HCT116 (cell line): ENCODE data around the gene TASP1. TPM values are rescaled to one million over a fixed set of nuclear protein-coding genes. Genes with fewer than 3 reads are reported as not detected.

ENCODE experiments used
- ATAC-seq: fragments of 200-7000 bp; cut with Tn5 transposase; 2 replicates; pipeline ENCODE4 v1.9.1; 2020; ENCODE audit warnings: mild to moderate bottlenecking, moderate library complexity
- BruUV-seq: library from RNA; stranded (reverse); fragments of 400-500 nt; replicated peaks from 2 replicates; lab custom pipeline; 2021; lab: Mats Ljungman, UMichigan
- CTCF ChIA-PET: fragments of 300-600 bp; sonication (Branson Sonifier 250); formaldehyde crosslinking; loops from one replicate; lab custom pipeline; 2021; ENCODE audit warnings: antibody characterized with exemption; lab: Charles Lee
- POLR2A ChIA-PET: fragments of 300-600, 350-600 bp; sonication (Branson Sonifier 250); formaldehyde crosslinking; loops from one replicate; lab custom pipeline; 2021; ENCODE audit warnings: antibody characterized with exemption; lab: Charles Lee
- RAD21 ChIA-PET, 2 experiments: fragments of 300-600 bp; sonication (Branson Sonifier 250); formaldehyde crosslinking; loops; one replicate each; lab custom pipeline; 2023; ENCODE audit warnings: low total read pairs in 2 of 2; ENCODE audit not compliant: uncharacterized antibody in 2 of 2, unreplicated experiment in 2 of 2, low non-redundant PET in 1 of 2; lab: Charles Lee
- DNase-seq: peaks from one replicate; pipeline ENCODE4 v3.0.0-alpha.2; 2010; ENCODE audit warnings: low read depth, low spot score
- H2AFZ ChIP-seq: fragments of 200-600 bp; shearing (Covaris generic), sonication (generic); 2 replicates; pipeline ENCODE4 v1.6.1; 2017; ENCODE audit warnings: low read depth, mixed run types, mixed read lengths, antibody characterized with exemption, low read length; ENCODE audit not compliant: poor library complexity, severe bottlenecking
- H3K27ac ChIP-seq: 2 replicates; pipeline ENCODE4 v1.5.1; 2012; ENCODE audit warnings: low read depth, low read length
- H3K27me3 ChIP-seq: fragments of 200-600 bp; sonication (generic); 2 replicates; pipeline ENCODE4 v1.6.1; 2016; ENCODE audit warnings: mixed run types, low read length, mixed read lengths; ENCODE audit not compliant: insufficient read depth
- H3K36me3 ChIP-seq, 2 experiments: fragments of 200-500 bp in 1 of 2; fragments of 200-600 bp in 1 of 2; sonication (Bioruptor generic) in 1 of 2; sonication (generic) in 1 of 2; 2 replicates each; pipeline versions ENCODE4 v1.5.1 to v1.6.1; 2014 to 2016; ENCODE audit warnings: low read length in 2 of 2, inconsistent platforms in 1 of 2, mixed read lengths in 1 of 2, mixed run types in 1 of 2; ENCODE audit not compliant: insufficient read depth in 2 of 2, control insufficient read depth in 1 of 2
- H3K4me1 ChIP-seq, 2 experiments: fragments of 200-600 bp in 1 of 2; sonication (generic) in 1 of 2; 2 replicates each; pipeline versions ENCODE4 v1.5.1 to v1.6.1; 2012 to 2017; ENCODE audit warnings: low read length in 2 of 2, inconsistent platforms in 1 of 2, mild to moderate bottlenecking in 1 of 2, mixed read lengths in 1 of 2, mixed run types in 1 of 2, moderate library complexity in 1 of 2; ENCODE audit not compliant: insufficient read depth in 2 of 2, control insufficient read depth in 1 of 2
- H3K4me2 ChIP-seq: fragments of 200-600 bp; sonication (generic); 2 replicates; pipeline ENCODE4 v1.6.1; 2017; ENCODE audit warnings: mixed run types, low read length, mixed read lengths
- H3K4me3 ChIP-seq, 2 experiments: fragments of 200-600 bp in 1 of 2; sonication (generic) in 1 of 2; replicated peaks in 1 of 2; 2 replicates each; pipeline ENCODE4 v1.5.1; 2011 to 2016; ENCODE audit warnings: low read length in 2 of 2, control low read depth in 1 of 2, low read depth in 1 of 2, mild to moderate bottlenecking in 1 of 2, mixed read lengths in 1 of 2, mixed run types in 1 of 2
- H3K79me2 ChIP-seq: fragments of 200-600 bp; sonication (generic); 2 replicates; pipeline ENCODE4 v1.6.1; 2017; ENCODE audit warnings: mild to moderate bottlenecking, mixed run types, low read length, moderate library complexity, mixed read lengths; ENCODE audit not compliant: insufficient read depth
- H3K9ac ChIP-seq: fragments of 200-600 bp; sonication (generic); 2 replicates; pipeline ENCODE4 v1.6.1; 2016; ENCODE audit warnings: low read length, mixed read lengths
- H3K9me2 ChIP-seq: fragments of 200-600 bp; sonication (generic), shearing (Covaris generic); 2 replicates; pipeline ENCODE4 v1.6.1; 2017; ENCODE audit warnings: mixed run types, mild to moderate bottlenecking, moderate library complexity; ENCODE audit not compliant: insufficient read depth
- H3K9me3 ChIP-seq, 2 experiments: fragments of 200-500 bp in 1 of 2; fragments of 200-600 bp in 1 of 2; sonication (Bioruptor generic) in 1 of 2; sonication (generic) in 1 of 2; 2 replicates each; pipeline ENCODE4 v1.6.1; 2014 to 2017; ENCODE audit warnings: low read length in 2 of 2, mixed read lengths in 2 of 2, inconsistent platforms in 1 of 2, low read depth in 1 of 2, mild to moderate bottlenecking in 1 of 2, mixed run types in 1 of 2, moderate library complexity in 1 of 2; ENCODE audit not compliant: control insufficient read depth in 1 of 2, insufficient read depth in 1 of 2
- H4K20me1 ChIP-seq: fragments of 200-600 bp; sonication (generic), shearing (Covaris generic); 2 replicates; pipeline ENCODE4 v1.6.1; 2017; ENCODE audit warnings: mixed run types, mild to moderate bottlenecking, moderate library complexity; ENCODE audit not compliant: insufficient read depth
- CBX3 ChIP-seq: IDR thresholded peaks from 2 replicates; pipeline ENCODE4 v1.6.1; 2012; ENCODE audit warnings: low read depth
- EGR1 ChIP-seq: IDR thresholded peaks from 2 replicates; pipeline ENCODE4 v1.6.1; 2012; ENCODE audit warnings: low read depth
- EZH2 ChIP-seq: fragments of 200-600 bp; sonication (generic); IDR thresholded peaks from 2 replicates; pipeline ENCODE4 v1.6.1; 2017; ENCODE audit warnings: antibody characterized with exemption, mixed run types
- FOSL1 ChIP-seq: IDR thresholded peaks from 2 replicates; pipeline ENCODE4 v1.6.1; 2012; ENCODE audit warnings: low read depth
- POLR2A ChIP-seq: IDR thresholded peaks from 2 replicates; pipeline ENCODE4 v1.7.0; 2011; ENCODE audit warnings: borderline replicate concordance; ENCODE audit not compliant: insufficient read depth, insufficient read length; ENCODE audit errors: extremely low read depth
- POLR2AphosphoS5 ChIP-seq: IDR thresholded peaks from 2 replicates; pipeline ENCODE4 v1.6.1; 2011; ENCODE audit warnings: mild to moderate bottlenecking, low read depth, low read length, moderate library complexity
- RAD21 ChIP-seq: IDR thresholded peaks from 2 replicates; pipeline ENCODE4 v1.6.1; 2012; ENCODE audit warnings: low read depth, mild to moderate bottlenecking
- SIN3A ChIP-seq: IDR thresholded peaks from 2 replicates; pipeline ENCODE4 v1.6.1; 2012; ENCODE audit warnings: low read depth
- SP1 ChIP-seq: IDR thresholded peaks from 2 replicates; pipeline ENCODE4 v1.6.1; 2012; ENCODE audit warnings: low read depth
- SRF ChIP-seq: IDR thresholded peaks from 2 replicates; pipeline ENCODE4 v1.6.1; 2012; ENCODE audit warnings: low read depth
- TCF7L2 ChIP-seq: IDR thresholded peaks from 2 replicates; pipeline ENCODE4 v1.7.0; 2011; ENCODE audit warnings: borderline replicate concordance, inconsistent platforms; ENCODE audit not compliant: insufficient read depth, insufficient read length; ENCODE audit errors: extremely low read depth
- YY1 ChIP-seq: IDR thresholded peaks from 2 replicates; pipeline ENCODE4 v1.6.1; 2011; ENCODE audit warnings: low read length, low read depth, moderate library complexity, mild to moderate bottlenecking; ENCODE audit not compliant: insufficient replicate concordance; ENCODE audit errors: extremely low read depth
- ZFX ChIP-seq: fragments of 450-650 bp; IDR thresholded peaks from 2 replicates; pipeline ENCODE4 v1.6.1; 2017
- intact Hi-C: fragments of 100-400 bp; cut with micrococcal nuclease; formaldehyde crosslinking; loops from 2 replicates; pipeline ENCODE4 v1.10.0; 2022
- total RNA-seq: library from RNA; stranded (reverse); gene quantifications from one replicate; pipeline ENCODE4 v1.2.1, GENCODE V29; 2021; ENCODE audit not compliant: unreplicated experiment
- TF ChIP-seq, protein P1 (sequence below): IDR thresholded peaks from 2 replicates; pipeline ENCODE4 v1.6.1; 2012
- TF ChIP-seq, protein P2 (sequence below): IDR thresholded peaks from 2 replicates; pipeline ENCODE4 v1.6.1; 2012
- TF ChIP-seq, protein P3 (sequence below), 3 experiments: fragments of 200-600 bp in 1 of 3; sonication (generic) in 1 of 3; IDR thresholded peaks in 2 of 3; conservative IDR thresholded peaks in 1 of 3; 2 replicates each; pipeline ENCODE4 v1.5.1; 2012 to 2017; ENCODE audit warnings: low read depth in 2 of 3, low read length in 2 of 3, antibody characterized with exemption in 1 of 3, borderline replicate concordance in 1 of 3, control low read depth in 1 of 3, mild to moderate bottlenecking in 1 of 3, mixed read lengths in 1 of 3, mixed run types in 1 of 3, moderate library complexity in 1 of 3; ENCODE audit not compliant: insufficient read depth in 1 of 3
- TF ChIP-seq, protein P4 (sequence below): IDR thresholded peaks from 2 replicates; pipeline ENCODE4 v1.6.1; 2012; ENCODE audit warnings: low read depth

Gene TASP1
- total RNA-seq, 1 experiment from 2014 or later = 19.1 TPM

DNA sequence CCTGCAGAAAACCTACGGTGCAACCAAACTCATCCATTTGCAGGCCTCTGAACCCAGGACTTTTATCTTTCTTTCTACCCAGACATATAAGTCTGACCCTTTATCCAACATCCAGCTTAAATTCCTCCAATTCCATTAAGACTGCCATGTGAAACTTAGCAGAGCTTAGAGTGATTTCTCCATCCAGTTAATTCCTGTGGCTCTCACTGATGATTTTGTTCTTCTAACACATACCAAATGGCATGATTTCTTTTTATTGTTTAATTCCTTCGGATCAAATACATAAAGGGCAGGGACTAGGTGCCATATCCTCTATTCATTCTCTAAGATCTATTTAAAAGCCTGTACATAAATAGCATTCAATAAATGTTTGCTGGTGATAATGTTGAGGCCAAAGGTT is 92.9 kb downstream of the TASP1 start:
- ATAC-seq (no peak), DNase-seq (no peak)
- no peaks in the 10 kb centered on the region for H3K9me3 ChIP-seq
- no TSS peak for BruUV-seq
- no peak overlapping the region for H3K27ac ChIP-seq
- intact Hi-C loops = loop anchor here (1.0 to 5.0 kb wide), 2 partner anchors 220 to 428 kb away; no protein-coding TSS in a partner anchor
- CTCF ChIA-PET = interaction anchor here (0.9 to 2.9 kb wide), 19 partner anchors 8 to 425 kb away, joined by 3 to 39 read pairs (median 6); no protein-coding TSS in a partner anchor
- RAD21 ChIA-PET = interaction anchor here in 1 of 2 experiments (1.2 kb wide), 1 partner anchor 243 kb away, joined by 6 read pairs; no protein-coding TSS in a partner anchor
- no peak for TF ChIP-seq EZH2
- TF ChIP-seq POLR2A = no peak
- TF ChIP-seq TCF7L2 = no peak
- TF ChIP-seq, protein P1, sequence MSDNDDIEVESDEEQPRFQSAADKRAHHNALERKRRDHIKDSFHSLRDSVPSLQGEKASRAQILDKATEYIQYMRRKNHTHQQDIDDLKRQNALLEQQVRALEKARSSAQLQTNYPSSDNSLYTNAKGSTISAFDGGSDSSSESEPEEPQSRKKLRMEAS = no peak
- TF ChIP-seq SRF = no peak
- no peak for TF ChIP-seq CBX3
- no peak for TF ChIP-seq FOSL1
- no peak for TF ChIP-seq EGR1
- TF ChIP-seq POLR2AphosphoS5 = no peak
- TF ChIP-seq, protein P2, sequence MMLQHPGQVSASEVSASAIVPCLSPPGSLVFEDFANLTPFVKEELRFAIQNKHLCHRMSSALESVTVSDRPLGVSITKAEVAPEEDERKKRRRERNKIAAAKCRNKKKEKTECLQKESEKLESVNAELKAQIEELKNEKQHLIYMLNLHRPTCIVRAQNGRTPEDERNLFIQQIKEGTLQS = no peak
- TF ChIP-seq RAD21 = no peak
- no peak for TF ChIP-seq SIN3A
- TF ChIP-seq, protein P3, sequence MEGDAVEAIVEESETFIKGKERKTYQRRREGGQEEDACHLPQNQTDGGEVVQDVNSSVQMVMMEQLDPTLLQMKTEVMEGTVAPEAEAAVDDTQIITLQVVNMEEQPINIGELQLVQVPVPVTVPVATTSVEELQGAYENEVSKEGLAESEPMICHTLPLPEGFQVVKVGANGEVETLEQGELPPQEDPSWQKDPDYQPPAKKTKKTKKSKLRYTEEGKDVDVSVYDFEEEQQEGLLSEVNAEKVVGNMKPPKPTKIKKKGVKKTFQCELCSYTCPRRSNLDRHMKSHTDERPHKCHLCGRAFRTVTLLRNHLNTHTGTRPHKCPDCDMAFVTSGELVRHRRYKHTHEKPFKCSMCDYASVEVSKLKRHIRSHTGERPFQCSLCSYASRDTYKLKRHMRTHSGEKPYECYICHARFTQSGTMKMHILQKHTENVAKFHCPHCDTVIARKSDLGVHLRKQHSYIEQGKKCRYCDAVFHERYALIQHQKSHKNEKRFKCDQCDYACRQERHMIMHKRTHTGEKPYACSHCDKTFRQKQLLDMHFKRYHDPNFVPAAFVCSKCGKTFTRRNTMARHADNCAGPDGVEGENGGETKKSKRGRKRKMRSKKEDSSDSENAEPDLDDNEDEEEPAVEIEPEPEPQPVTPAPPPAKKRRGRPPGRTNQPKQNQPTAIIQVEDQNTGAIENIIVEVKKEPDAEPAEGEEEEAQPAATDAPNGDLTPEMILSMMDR (IDR thresholded peaks at IDR 0.05 in 2 of 3, conservative IDR thresholded peaks at IDR 0.05 in 1 of 3; ENCODE audit: borderline replicate concordance in 1 of 3, insufficient read depth in 1 of 3, low read depth in 2 of 3, low read length in 2 of 3) = no peak
- TF ChIP-seq, protein P4, sequence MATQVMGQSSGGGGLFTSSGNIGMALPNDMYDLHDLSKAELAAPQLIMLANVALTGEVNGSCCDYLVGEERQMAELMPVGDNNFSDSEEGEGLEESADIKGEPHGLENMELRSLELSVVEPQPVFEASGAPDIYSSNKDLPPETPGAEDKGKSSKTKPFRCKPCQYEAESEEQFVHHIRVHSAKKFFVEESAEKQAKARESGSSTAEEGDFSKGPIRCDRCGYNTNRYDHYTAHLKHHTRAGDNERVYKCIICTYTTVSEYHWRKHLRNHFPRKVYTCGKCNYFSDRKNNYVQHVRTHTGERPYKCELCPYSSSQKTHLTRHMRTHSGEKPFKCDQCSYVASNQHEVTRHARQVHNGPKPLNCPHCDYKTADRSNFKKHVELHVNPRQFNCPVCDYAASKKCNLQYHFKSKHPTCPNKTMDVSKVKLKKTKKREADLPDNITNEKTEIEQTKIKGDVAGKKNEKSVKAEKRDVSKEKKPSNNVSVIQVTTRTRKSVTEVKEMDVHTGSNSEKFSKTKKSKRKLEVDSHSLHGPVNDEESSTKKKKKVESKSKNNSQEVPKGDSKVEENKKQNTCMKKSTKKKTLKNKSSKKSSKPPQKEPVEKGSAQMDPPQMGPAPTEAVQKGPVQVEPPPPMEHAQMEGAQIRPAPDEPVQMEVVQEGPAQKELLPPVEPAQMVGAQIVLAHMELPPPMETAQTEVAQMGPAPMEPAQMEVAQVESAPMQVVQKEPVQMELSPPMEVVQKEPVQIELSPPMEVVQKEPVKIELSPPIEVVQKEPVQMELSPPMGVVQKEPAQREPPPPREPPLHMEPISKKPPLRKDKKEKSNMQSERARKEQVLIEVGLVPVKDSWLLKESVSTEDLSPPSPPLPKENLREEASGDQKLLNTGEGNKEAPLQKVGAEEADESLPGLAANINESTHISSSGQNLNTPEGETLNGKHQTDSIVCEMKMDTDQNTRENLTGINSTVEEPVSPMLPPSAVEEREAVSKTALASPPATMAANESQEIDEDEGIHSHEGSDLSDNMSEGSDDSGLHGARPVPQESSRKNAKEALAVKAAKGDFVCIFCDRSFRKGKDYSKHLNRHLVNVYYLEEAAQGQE = no peak
- TF ChIP-seq YY1 = no peak
- no peak for TF ChIP-seq SP1
- TF ChIP-seq ZFX = no peak
- H3K4me1 ChIP-seq = no peaks in the 10 kb centered on the region
- H3K79me2 ChIP-seq = no peaks in the 10 kb centered on the region; the same call in 1 of the 2 replicates
- no peaks in the 10 kb centered on the region for H3K27me3 ChIP-seq
- H3K36me3 ChIP-seq = no peaks in the 10 kb centered on the region
- H2AFZ ChIP-seq = no peak overlapping the region
- no peak overlapping the region for H3K4me3 ChIP-seq
- H3K9me2 ChIP-seq = no peaks in the 10 kb centered on the region
- 0 out of 2 replicates have a peak, but pooled peaks cover 4% of the 10 kb centered on the region for H4K20me1 ChIP-seq
- H3K4me2 ChIP-seq = no peak overlapping the region
- no peak overlapping the region for H3K9ac ChIP-seq
- POLR2A ChIA-PET = no interaction called here
